ENCODE measurements around the gene NINL.
"Not testable (repeated sequence)": the region's sequence is repeated elsewhere in the genome, so short reads cannot be mapped to it uniquely, and the experiment has no call there.

The NINL gene

GRCh38 chr20:25563876-25564275, 21.5 kb downstream of the NINL start:
- Histone ChIP-seq H3K27ac (replicated peaks) (no peak overlapping the region), H3K27me3 (ENCODE audit: insufficient read depth, poor library complexity, severe bottlenecking) (no peaks in the 10 kb centered on the region), H3K4me3 (replicated peaks; ENCODE audit: insufficient read depth, low read length) (no peak overlapping the region)
- DNase-seq (ENCODE audit: low read depth in 1 of 2, low spot score in 1 of 2) = no peak
- TF ChIP-seq SPI1 (IDR thresholded peaks at IDR 0.05; ENCODE audit: borderline replicate concordance, low read depth) (no peak), REST (IDR thresholded peaks at IDR 0.05; ENCODE audit: insufficient replicate concordance, low read depth) (no peak), POLR2AphosphoS5 (IDR thresholded peaks at IDR 0.05; ENCODE audit: low read depth) (no peak), GABPA (IDR thresholded peaks at IDR 0.05; ENCODE audit: low read depth) (no peak), CTCF (IDR thresholded peaks at IDR 0.05; ENCODE audit: insufficient read depth, low read length) (no peak)

- TF ChIP-seq GABPA (IDR thresholded peaks at IDR 0.05; ENCODE audit: low read depth) = no peak
- TF ChIP-seq POLR2AphosphoS5 (IDR thresholded peaks at IDR 0.05; ENCODE audit: low read depth) = no peak
- TF ChIP-seq CTCF (IDR thresholded peaks at IDR 0.05; ENCODE audit: insufficient read depth, low read length) = no peak
- no peak for TF ChIP-seq SPI1 (IDR thresholded peaks at IDR 0.05; ENCODE audit: borderline replicate concordance, low read depth)
- TF ChIP-seq REST (IDR thresholded peaks at IDR 0.05; ENCODE audit: insufficient replicate concordance, low read depth) = no peak
- H3K27me3 ChIP-seq (ENCODE audit: insufficient read depth, poor library complexity, severe bottlenecking) = no peaks in the 10 kb centered on the region
- H3K27ac ChIP-seq (replicated peaks) = no peak overlapping the region
Measured at GRCh38 chr20:25563362-25563761, 22.0 kb downstream of the NINL start.

GRCh38 chr20:25561771-25562170, 23.6 kb downstream of the NINL start:
- H3K4me3 ChIP-seq (replicated peaks; ENCODE audit: insufficient read depth, low read length); H3K27ac ChIP-seq (replicated peaks); H3K27me3 ChIP-seq (ENCODE audit: insufficient read depth, poor library complexity, severe bottlenecking); DNase-seq (ENCODE audit: low read depth in 1 of 2, low spot score in 1 of 2): not testable (repeated sequence)

More at GRCh38 chr20:25563362-25563761, 22.0 kb downstream of the NINL start:
- no peak for DNase-seq (ENCODE audit: low read depth in 1 of 2, low spot score in 1 of 2)
- H3K4me3 ChIP-seq (replicated peaks; ENCODE audit: insufficient read depth, low read length) = no peak overlapping the region

- no peak overlapping the region for H3K4me3 ChIP-seq (replicated peaks; ENCODE audit: insufficient read depth, low read length)
- DNase-seq (ENCODE audit: low read depth in 1 of 2, low spot score in 1 of 2) = no peak
- no peak overlapping the region for H3K27ac ChIP-seq (replicated peaks)
- no peaks in the 10 kb centered on the region for H3K27me3 ChIP-seq (ENCODE audit: insufficient read depth, poor library complexity, severe bottlenecking)
- TF ChIP-seq REST (IDR thresholded peaks at IDR 0.05; ENCODE audit: insufficient replicate concordance, low read depth) (peak; percentile 59), SPI1 (IDR thresholded peaks at IDR 0.05; ENCODE audit: borderline replicate concordance, low read depth) (no peak)
Measured at GRCh38 chr20:25553819-25554296, 31.5 kb downstream of the NINL start.

All from HL-60 (cell line).